GM19043 (cell line): ENCODE data around the gene HERC2.
"Not testable (repeated sequence)": the region's sequence is repeated elsewhere in the genome, so short reads cannot be mapped to it uniquely, and the experiment has no call there.

Source experiments
- ATAC-seq: cut with Tn5 transposase; IDR thresholded peaks from one replicate; pipeline ENCODE4 v1.9.1; 2021; ENCODE audit warnings: low read depth; ENCODE audit not compliant: unreplicated experiment

Gene HERC2

GRCh38 chr15:28322129-28322588 is at the start of gene HERC2:
Gene HERC2 (minus strand): TSS chr15:28322179. CDS start chr15:28321433, 746 bp downstream.
- not testable (repeated sequence) for ATAC-seq

- not testable (repeated sequence) for ATAC-seq
Observed at GRCh38 chr15:28365502-28365901, 43.5 kb upstream of the HERC2 start.

GRCh38 chr15:28357984-28358383 is 36.0 kb upstream of the HERC2 start, which contains the start of gene GOLGA6L24:
Gene GOLGA6L24 (minus strand): TSS chr15:28358084. CDS start chr15:28358023, 61 bp downstream.
- ATAC-seq = not testable (repeated sequence)

GRCh38 chr15:28321358-28322078 is 461 bp downstream of the HERC2 start:
- not testable (repeated sequence) for ATAC-seq

- not testable (repeated sequence) for ATAC-seq
Observed at GRCh38 chr15:28319725-28320124, 2.3 kb downstream of the HERC2 start.

GRCh38 chr15:28318828-28319227 is 3.2 kb downstream of the HERC2 start:
- ATAC-seq = not testable (repeated sequence)

- ATAC-seq = not testable (repeated sequence)
Observed at GRCh38 chr15:28318122-28318521, 3.9 kb downstream of the HERC2 start.

GRCh38 chr15:28316958-28317357 is 5.0 kb downstream of the HERC2 start:
- ATAC-seq = not testable (repeated sequence)

GRCh38 chr15:28310454-28310853 is 11.5 kb downstream of the HERC2 start:
- not testable (repeated sequence) for ATAC-seq

- ATAC-seq = not testable (repeated sequence)
Observed at GRCh38 chr15:28308718-28309117, 13.3 kb downstream of the HERC2 start.

- not testable (repeated sequence) for ATAC-seq
Observed at GRCh38 chr15:28305700-28306099, 16.3 kb downstream of the HERC2 start.

- not testable (repeated sequence) for ATAC-seq
Observed at GRCh38 chr15:28297434-28297833, 24.5 kb downstream of the HERC2 start.

GRCh38 chr15:28296814-28297213 is 25.2 kb downstream of the HERC2 start:
- ATAC-seq = not testable (repeated sequence)

- ATAC-seq = not testable (repeated sequence)
Observed at GRCh38 chr15:28295009-28295563, 26.9 kb downstream of the HERC2 start.

- ATAC-seq = not testable (repeated sequence)
Observed at GRCh38 chr15:28294560-28294959, 27.4 kb downstream of the HERC2 start.

- ATAC-seq = no peak
Observed at GRCh38 chr15:28289694-28290463, 32.1 kb downstream of the HERC2 start.

GRCh38 chr15:28288830-28289693 is 32.9 kb downstream of the HERC2 start:
- peak; percentile 82 for ATAC-seq

- ATAC-seq = not testable (repeated sequence)
Observed at GRCh38 chr15:28286659-28287058, 35.3 kb downstream of the HERC2 start.

GRCh38 chr15:28286031-28286430 is 35.9 kb downstream of the HERC2 start:
- ATAC-seq = no peak

- no peak for ATAC-seq
Observed at GRCh38 chr15:28281876-28282275, 40.1 kb downstream of the HERC2 start.
